Tibial nerve (tissue), 4 donors: ENCODE results near the gene FAM229B.

Experiments
- EP300 ChIP-seq, 2 donors: sonication (generic); formaldehyde crosslinking; IDR thresholded peaks; one replicate each; pipeline ENCODE4 v1.6.1; 2017; ENCODE audit warnings: antibody characterized with exemption in 2 of 2, mild to moderate bottlenecking in 1 of 2
- TF ChIP-seq, protein P1 (sequence below), 5 experiments: fragments of 200-600 bp in 3 of 5; fragments of 450-650 bp in 2 of 5; sonication (generic) in 3 of 5; IDR thresholded peaks; one replicate each; pipeline ENCODE4 v1.5.1; 2016 to 2019; ENCODE audit warnings: antibody characterized with exemption in 5 of 5, mild to moderate bottlenecking in 3 of 5, moderate library complexity in 2 of 5

DNA sequence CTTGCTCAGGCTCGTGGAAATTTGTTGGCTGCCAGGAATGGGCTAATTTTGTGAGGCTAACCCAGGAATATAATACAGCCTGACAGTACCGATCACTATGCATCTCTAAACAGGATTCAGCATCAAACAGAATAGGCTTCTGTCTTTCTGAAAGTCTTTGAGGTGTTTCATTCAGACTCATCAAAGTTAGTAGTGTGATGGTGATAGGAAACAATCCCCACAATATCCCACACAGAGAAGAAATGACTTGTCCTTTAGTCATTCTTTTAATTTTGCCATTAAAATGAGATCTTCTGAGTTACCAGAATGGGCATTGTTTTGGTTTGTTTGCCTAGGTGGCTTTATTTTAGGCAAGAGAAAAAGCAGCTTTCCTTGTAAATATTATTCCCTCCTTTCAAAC, 54.3 kb downstream of the FAM229B start:
- no peak for TF ChIP-seq EP300 (IDR thresholded peaks at IDR 0.05)
- TF ChIP-seq, protein P1, sequence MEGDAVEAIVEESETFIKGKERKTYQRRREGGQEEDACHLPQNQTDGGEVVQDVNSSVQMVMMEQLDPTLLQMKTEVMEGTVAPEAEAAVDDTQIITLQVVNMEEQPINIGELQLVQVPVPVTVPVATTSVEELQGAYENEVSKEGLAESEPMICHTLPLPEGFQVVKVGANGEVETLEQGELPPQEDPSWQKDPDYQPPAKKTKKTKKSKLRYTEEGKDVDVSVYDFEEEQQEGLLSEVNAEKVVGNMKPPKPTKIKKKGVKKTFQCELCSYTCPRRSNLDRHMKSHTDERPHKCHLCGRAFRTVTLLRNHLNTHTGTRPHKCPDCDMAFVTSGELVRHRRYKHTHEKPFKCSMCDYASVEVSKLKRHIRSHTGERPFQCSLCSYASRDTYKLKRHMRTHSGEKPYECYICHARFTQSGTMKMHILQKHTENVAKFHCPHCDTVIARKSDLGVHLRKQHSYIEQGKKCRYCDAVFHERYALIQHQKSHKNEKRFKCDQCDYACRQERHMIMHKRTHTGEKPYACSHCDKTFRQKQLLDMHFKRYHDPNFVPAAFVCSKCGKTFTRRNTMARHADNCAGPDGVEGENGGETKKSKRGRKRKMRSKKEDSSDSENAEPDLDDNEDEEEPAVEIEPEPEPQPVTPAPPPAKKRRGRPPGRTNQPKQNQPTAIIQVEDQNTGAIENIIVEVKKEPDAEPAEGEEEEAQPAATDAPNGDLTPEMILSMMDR (IDR thresholded peaks at IDR 0.05): no peak
